HepG2 (cell line): ENCODE measurements around the gene MEIG1.
"Not testable (repeated sequence)": the region's sequence is repeated elsewhere in the genome, so short reads cannot be mapped to it uniquely, and the experiment has no call there.

Experiments
- ADNP ChIP-seq: sonication (generic); formaldehyde crosslinking; IDR thresholded peaks from 2 replicates; pipeline ENCODE4 v1.4.0; 2020; ENCODE audit warnings: missing genetic modification reagents
- DPF2 ChIP-seq: sonication (generic); formaldehyde crosslinking; IDR thresholded peaks from 2 replicates; pipeline ENCODE4 v1.4.0; 2020; ENCODE audit warnings: mild to moderate bottlenecking, low read depth, missing genetic modification reagents, borderline replicate concordance
- FOXK2 ChIP-seq: fragments of 450-650 bp; IDR thresholded peaks from 2 replicates; pipeline ENCODE4 v1.6.1; 2016
- MLLT10 ChIP-seq: sonication (generic); formaldehyde crosslinking; IDR thresholded peaks from 2 replicates; pipeline ENCODE4 v1.4.0; 2020; ENCODE audit warnings: missing genetic modification reagents
- THYN1 ChIP-seq: sonication (generic); formaldehyde crosslinking; IDR thresholded peaks from 2 replicates; pipeline ENCODE4 v1.8.1; 2023; ENCODE audit warnings: low read depth, mild to moderate bottlenecking, moderate library complexity, missing genetic modification reagents, borderline replicate concordance
- ZHX1 ChIP-seq: sonication (generic); formaldehyde crosslinking; IDR thresholded peaks from 2 replicates; pipeline ENCODE4 v1.8.1; 2022; ENCODE audit warnings: low read depth, mild to moderate bottlenecking, missing genetic modification reagents

- TF ChIP-seq ADNP (CRISPR knock-in tag); ZHX1 (CRISPR knock-in tag); THYN1 (CRISPR knock-in tag); DPF2 (CRISPR knock-in tag); MLLT10 (CRISPR knock-in tag); FOXK2: not testable (repeated sequence)
Measured at GRCh38 chr10:14974153-14974998, 15.2 kb downstream of the MEIG1 start.
